GM18499 (cell line): Measurements from ENCODE around the gene TSHR.
"Not testable (repeated sequence)": the region's sequence is repeated elsewhere in the genome, so short reads cannot be mapped to it uniquely, and the experiment has no call there.

ENCODE experiments used
- ATAC-seq: cut with Tn5 transposase; IDR thresholded peaks from one replicate; pipeline ENCODE4 v1.9.1; 2021; ENCODE audit warnings: moderate number of reproducible peaks; ENCODE audit not compliant: insufficient read depth, unreplicated experiment

TSHR gene

GRCh38 chr14:80955416-80955941 lies at the start of gene TSHR:
TSS of gene TSHR (plus strand) at chr14:80955621. CDS start at chr14:80955681, 60 bp downstream.
- ATAC-seq: no peak

- no peak for ATAC-seq
These were observed 49.1 kb upstream of the TSHR start for GRCh38 chr14:80906336-80906735.

- no peak for ATAC-seq
These were observed 48.5 kb upstream of the TSHR start for GRCh38 chr14:80906946-80907345.

GRCh38 chr14:80912013-80912412 lies 43.4 kb upstream of the TSHR start:
- not testable (repeated sequence) for ATAC-seq

GRCh38 chr14:80919622-80920021 lies 35.8 kb upstream of the TSHR start:
- no peak for ATAC-seq

- ATAC-seq: no peak
These were observed 32.1 kb upstream of the TSHR start for GRCh38 chr14:80923368-80923767.

- no peak for ATAC-seq
These were observed 30.9 kb upstream of the TSHR start for GRCh38 chr14:80924365-80925103.

GRCh38 chr14:80926397-80927082 lies 28.9 kb upstream of the TSHR start:
- no peak for ATAC-seq

- no peak for ATAC-seq
These were observed 28.1 kb upstream of the TSHR start for GRCh38 chr14:80927083-80927989.

GRCh38 chr14:80930095-80930494 lies 25.3 kb upstream of the TSHR start:
- ATAC-seq: no peak

GRCh38 chr14:80930836-80931389 lies 24.5 kb upstream of the TSHR start:
- peak; percentile 98 for ATAC-seq

GRCh38 chr14:80933282-80933681 lies 22.1 kb upstream of the TSHR start:
- no peak for ATAC-seq

GRCh38 chr14:80933686-80934085 lies 21.7 kb upstream of the TSHR start:
- ATAC-seq: no peak

GRCh38 chr14:80940146-80940545 lies 15.3 kb upstream of the TSHR start:
- peak; percentile 31 for ATAC-seq

GRCh38 chr14:80941241-80942185 lies 13.9 kb upstream of the TSHR start, which contains the start of gene CEP128:
TSS of gene CEP128 (minus strand) at chr14:80941738.
- ATAC-seq: peak; percentile 86

GRCh38 chr14:80942191-80942600 lies 13.2 kb upstream of the TSHR start:
- peak; percentile 8 for ATAC-seq

- ATAC-seq: no peak
These were observed 10.4 kb upstream of the TSHR start for GRCh38 chr14:80944861-80945617.

- ATAC-seq: no peak
These were observed 9.2 kb upstream of the TSHR start for GRCh38 chr14:80946187-80946586.
